HG02970 (cell line): ENCODE measurements around the gene FASN.

Source experiments
- ATAC-seq: cut with Tn5 transposase; IDR thresholded peaks from one replicate; pipeline ENCODE4 v1.9.1; 2021; ENCODE audit warnings: mild to moderate bottlenecking, moderate library complexity, moderate number of reproducible peaks; ENCODE audit not compliant: unreplicated experiment, low FRiP score

FASN gene

DNA sequence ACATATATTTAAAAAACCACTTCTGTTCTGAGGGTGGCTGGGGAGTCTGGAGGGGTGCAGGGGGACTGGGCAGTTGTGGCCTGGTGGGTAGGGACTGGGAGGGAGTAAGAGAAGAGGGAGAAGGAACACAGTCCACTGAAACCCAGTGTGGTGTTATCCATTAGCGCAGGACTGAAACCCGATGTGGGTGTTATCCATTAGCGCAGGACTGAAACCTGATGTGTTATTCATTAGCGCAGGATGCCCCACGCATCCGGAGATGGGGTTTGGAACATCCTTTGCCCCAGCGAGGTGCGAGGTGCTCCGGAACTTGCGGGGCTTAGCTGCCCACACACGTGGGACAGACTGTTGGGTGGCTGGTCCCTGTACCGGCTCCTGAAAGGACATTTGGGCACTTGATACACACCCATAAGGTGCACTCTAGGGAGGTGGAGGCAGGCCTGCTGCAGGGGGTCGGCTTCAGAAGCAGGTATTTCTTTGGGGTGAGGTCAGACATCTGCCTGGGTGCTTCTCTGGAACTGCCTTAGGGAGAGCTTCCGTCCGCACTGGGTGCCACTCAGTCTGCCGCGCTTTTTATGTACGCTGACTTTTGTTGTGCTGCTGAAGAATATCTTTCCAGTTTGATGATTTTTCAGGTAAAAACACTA is 20.3 kb upstream of the FASN start:
- no peak for ATAC-seq

DNA sequence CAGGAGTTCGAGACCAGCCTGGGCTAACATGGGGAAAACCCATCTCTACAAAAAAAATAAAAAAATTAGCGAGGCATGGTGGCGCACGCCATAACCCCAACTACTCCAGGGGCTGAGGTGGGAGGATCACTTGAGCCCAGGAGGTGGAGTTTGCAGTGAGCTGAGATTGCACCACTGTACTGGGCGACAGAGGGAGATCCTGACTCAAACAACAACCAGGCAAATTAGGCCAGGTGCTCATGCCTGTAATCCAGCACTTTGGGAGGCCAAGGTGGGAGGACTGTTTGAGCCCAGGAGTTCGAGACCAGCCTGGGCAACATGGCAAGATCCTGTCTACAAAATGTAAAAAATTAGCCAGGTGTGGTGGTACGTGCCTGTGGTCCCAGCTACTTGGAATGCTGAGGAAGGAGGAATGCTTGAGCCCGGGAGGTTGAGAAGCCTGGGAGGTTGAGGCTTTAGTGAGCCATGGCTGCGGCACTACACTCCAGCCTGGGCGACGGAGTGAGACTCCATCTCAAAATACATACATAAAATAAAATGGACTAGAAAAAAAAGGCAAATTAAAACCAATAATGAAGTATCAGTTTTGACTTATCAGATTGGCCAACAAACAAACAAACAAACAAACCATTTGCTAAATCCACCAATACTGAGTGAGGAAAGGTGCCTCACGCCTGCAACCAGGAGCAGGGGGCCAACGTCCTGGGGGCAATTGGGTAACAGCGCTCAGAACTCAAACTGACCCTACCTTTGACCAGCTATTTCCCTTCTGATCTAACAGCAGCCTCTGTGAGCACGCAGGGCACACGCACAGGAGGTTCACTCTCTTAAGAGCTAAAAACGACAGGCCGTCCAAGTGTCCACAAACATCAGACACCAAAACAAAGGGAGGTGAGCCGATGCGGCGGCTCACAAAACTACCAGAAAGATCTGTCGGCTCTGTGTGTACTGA is 19.4 kb upstream of the FASN start:
- no peak for ATAC-seq

GRCh38 chr17:82116246-82116645 is 18.2 kb upstream of the FASN start:
- no peak for ATAC-seq

- no peak for ATAC-seq
Observed at GRCh38 chr17:82114872-82115271, 16.8 kb upstream of the FASN start.

GRCh38 chr17:82114447-82114846 is 16.4 kb upstream of the FASN start:
- ATAC-seq, result no peak

DNA sequence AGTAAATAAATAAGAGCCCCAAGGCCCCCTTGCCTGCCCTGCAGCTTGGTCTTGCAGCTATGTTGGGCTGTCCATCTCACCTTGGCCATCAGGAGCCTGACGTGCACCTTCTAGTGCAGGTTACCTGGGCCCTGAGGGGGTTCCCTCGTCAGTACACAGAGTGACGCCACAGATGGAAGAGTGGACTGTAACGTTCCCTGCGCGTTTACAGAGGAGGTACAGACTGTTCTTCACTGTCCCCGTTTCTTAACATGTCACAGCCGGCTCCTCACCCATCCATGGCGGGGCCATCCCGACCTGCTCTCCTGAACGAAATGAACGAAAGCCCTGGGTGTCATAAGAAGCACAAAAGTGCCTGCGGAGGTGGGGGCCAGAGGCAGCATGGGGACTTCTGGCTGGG is 15.9 kb upstream of the FASN start:
- no peak for ATAC-seq

DNA sequence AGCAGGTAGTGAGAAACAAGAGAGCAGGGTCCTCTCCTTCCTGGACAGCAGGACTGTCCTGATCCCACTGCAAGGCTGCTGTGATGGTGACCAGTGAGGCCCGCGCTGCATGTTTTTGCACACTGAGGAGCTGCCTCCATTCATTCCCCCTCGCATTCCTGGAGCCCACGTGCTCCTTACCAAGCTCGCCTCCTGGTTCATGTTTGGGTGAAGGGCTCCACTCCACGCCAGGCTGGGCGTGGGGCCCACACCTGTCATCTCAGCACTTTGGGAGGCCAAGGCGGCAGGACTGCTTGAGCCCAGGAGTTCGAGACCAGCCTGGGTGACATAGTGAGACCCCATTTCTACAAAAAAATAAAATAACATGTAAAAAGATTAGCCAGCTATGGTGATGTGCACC is 15.4 kb upstream of the FASN start:
- no peak for ATAC-seq

DNA sequence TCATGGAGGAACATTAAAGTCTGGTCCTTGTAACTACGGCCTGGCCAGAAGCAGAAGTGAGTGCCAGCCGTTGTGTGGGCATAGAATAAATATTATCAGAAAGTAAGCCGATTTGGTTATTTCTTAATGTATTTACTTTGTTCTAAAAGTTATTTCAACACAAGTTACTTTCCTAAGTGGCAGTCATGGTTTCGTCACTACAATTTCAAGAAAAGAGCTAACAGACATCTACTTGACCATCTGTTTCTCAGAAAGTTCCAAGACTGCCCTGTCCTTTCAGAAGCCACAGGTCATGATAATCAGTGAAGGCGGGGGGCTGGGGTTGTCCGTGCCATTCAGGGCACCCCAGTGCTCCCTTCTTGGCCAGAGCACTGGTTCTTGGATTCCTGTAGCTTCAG is 14.9 kb upstream of the FASN start:
- ATAC-seq, result no peak

DNA sequence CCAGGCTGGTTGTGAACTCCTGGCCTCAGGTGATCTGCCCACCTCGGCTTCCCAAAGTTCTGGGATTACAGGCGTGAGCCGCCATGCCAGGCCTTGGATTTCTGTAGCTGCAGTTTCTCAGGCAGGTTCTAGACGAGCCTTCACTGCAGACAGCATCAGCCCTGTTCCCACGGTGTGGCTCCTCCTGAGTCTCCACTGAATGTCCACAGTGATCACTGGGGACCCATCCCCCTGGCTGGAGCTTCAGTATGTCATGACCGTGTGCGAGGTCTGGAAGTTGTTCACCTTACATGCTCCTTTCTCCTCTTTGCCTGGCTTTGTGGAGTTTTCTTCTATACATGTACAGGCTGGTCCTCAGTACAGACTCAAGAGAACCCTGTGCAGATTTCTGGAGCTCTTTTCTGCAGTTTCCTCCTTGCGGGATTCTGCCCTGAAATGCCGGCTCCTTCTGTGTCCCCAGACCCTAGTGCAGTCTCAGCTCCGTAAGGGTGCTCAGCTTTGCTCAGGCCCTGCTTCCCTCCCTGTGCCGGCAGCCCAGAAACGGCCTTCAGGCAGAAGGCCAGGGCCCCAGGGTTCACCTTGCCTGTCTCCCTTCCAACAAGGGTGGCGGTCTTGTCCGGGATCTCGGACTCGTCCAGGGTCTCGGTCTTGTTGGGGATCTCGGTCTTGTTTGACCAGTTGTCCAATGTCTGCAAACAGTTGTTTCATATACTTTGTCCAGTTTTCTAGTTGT is 14.3 kb upstream of the FASN start:
- no peak for ATAC-seq

- ATAC-seq, result no peak
Observed at GRCh38 chr17:82110298-82110697, 12.3 kb upstream of the FASN start.

DNA sequence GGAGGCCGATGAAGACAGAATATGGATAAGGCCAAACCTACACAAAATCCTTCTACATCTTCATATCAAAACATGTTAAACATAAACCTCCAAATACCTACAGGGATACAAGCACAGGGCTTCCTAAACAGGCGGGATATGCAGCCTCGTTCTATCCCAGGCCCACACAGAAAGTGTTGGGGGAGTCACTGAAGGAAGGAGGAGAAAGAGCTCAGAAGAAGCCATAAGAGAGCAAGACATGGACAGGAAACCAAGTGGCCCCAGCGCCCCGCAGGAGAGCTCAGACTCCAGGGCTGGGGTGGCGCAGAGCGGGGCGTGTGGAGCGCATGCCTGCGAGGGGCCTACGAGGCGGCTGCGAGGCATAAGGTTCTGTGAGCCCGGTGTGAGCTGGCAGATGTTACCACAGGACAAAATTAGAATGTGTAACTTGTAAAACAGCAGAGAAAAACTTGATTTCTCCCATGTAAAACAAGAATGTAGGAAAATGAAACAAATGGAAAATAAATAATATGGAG is 11.0 kb upstream of the FASN start:
- no peak for ATAC-seq

- ATAC-seq, result no peak
Observed at GRCh38 chr17:82108496-82108945, 10.5 kb upstream of the FASN start.

DNA sequence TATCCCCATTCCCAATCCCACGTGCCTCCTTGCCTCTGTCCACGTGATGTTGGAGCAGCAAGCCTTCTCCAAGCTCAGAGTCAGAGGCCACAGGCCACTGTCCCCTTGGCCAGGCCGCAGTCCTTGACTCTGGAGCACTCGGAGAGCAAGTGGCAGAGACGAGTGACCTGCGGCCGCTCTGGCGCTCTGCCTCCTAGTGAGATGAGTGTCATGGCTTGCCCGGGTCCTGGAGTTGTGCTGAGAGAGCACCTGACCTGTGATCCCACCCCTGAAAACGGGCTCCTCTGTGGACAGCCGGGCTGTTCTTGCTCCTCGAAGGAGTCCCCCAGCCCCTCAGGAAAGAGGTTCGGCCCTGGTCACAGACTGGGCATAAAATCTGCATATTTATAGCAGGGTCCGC is 10.0 kb upstream of the FASN start:
- ATAC-seq, result no peak

DNA sequence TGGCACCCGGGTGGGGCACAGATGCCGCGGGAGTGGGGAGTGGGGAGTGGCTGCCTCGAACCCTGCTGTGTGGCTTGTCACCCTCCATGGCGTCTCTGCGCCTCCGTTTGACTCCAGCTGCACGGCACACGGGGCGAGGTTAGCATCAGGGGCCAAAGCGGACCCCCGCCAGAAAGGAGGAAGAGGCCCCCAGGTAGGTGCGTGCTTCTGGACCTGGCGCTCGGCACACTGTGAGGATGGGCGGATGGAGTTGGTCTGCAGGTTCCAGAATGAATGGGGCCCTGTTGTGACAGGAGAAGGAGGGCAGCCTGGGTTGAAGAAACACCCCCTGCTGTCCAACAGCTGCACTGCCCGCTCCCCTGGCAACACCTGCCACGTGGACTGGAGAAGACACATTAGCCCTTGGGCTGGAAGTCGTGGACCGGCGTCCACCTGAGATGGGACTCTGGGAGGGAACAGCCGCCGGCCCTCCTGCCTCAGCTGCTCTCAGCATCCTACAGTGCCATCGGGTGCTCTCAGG is 9.4 kb upstream of the FASN start:
- ATAC-seq, result no peak

GRCh38 chr17:82106688-82107305 is 8.8 kb upstream of the FASN start:
- no peak for ATAC-seq

DNA sequence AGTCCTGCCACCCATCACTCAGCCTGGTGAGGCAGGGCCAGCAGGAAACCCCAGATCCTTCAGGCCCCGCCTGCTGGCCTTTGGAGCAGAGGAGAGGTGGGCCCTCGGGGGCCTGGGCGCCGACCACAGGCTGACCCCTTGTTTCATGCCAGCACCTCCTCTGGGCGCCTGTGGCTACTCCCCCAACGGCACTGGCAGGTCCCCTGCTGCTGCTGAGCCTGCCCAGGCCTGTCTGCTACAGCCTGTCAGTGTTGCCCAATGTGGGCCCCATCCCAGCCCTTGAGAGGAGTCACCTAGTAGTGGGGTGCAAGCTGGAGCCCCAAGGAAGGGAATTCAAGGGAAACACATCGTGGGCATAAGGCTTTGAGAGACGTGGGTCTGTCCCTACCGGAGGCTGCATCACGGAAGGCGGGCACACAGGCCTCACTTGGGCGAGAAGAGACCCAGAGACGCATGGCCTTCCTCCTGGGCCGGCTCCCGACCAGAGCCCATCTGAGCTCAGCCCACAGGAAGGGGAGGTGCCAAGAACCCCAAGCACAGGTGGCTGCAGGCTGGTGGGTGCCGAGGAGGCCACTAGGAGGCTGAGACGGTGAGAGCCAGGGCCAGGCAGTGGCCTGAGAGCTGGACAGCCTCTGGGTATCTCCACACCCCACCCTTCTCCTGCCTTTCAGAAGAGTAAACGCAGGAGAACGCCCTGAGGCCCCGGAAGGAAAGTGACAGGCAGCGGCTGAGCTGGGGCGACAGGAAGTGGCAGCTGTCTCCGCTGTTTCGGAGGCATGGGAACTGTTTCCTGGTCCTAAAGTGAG is 8.0 kb upstream of the FASN start:
- ATAC-seq, result no peak

- no peak for ATAC-seq
Observed at GRCh38 chr17:82105417-82105881, 7.4 kb upstream of the FASN start.

DNA sequence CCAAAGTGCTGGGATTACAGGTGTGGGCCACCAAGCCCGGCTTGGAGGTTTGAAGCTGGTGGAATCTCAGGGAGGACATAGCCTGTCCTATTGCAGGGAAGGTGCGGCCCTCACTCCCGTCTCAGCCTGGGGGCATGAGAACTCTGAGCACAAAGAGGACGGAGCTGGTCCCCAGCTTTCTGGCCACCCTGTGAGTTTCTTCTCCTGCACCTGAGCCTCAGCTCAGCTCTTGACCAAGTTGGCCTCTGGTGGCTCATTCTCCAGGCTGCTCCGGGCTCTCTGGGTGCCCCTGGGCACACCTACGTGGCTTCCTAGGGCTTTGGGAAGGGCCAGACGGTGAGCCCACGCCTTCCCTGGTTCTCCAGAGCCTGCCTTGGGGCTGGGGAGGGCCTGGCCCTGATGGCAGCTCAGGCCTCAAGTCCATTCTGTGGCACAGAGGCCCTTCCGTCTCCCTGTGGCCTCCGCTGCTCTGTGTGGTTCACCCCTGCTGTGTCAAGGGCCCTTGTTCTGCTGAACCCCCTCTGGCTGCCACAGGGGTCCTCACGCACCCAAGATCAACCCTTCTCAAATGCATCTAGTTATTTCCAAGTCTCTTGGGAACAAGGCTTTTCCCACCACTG is 6.9 kb upstream of the FASN start:
- no peak for ATAC-seq
